Measurements from ENCODE around the gene EHBP1.

The EHBP1 gene

DNA sequence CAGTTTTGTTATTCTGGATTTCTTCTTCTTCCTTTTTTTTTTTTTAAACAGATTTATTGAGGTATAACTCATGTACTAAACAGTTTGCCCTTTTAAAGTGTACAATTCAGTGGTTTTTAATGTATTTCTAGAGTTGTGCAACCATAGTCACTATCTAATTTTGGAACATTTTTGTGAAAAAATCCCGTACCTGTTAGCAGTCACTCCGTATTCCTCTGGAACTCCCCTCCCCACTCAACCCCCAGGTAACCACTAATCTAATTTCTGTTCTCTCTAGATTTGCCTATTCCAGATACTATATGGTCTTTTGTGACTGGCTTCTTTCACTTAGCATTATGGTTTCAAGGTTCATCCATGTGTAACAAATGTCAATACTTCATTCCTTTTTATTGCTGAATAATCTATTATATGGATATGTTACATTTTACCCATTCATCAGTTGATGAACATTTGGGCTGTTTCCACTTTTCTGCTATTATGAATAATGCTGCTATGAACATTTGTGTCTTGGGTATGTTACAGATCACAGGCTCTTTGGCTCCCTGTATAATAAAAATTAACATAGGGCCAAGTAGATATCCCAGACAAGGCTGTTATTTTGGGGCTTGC lies 21.9 kb downstream of the EHBP1 start:
- TF ChIP-seq JUND (IDR thresholded peaks at IDR 0.05; ENCODE audit: low read depth) = no peak
- DNase-seq (ENCODE audit: low read depth in 1 of 2, low spot score in 1 of 2) = no peak
- in situ Hi-C loops (cut with HindIII; ENCODE audit: low pct_unique_long_range_greater_than_20kb, low sequenced_read_pairs) = no loop called here

GRCh38 chr2:62727876-62728566 lies 22.5 kb downstream of the EHBP1 start:
- no peak for TF ChIP-seq JUND (IDR thresholded peaks at IDR 0.05; ENCODE audit: low read depth)
- in situ Hi-C loops (cut with HindIII; ENCODE audit: low pct_unique_long_range_greater_than_20kb, low sequenced_read_pairs) = no loop called here
- DNase-seq (ENCODE audit: low read depth in 1 of 2, low spot score in 1 of 2) = no peak

GRCh38 chr2:62731275-62731674 lies 25.8 kb downstream of the EHBP1 start:
- in situ Hi-C loops (cut with HindIII; ENCODE audit: low pct_unique_long_range_greater_than_20kb, low sequenced_read_pairs) = no loop called here
- no peak for TF ChIP-seq JUND (IDR thresholded peaks at IDR 0.05; ENCODE audit: low read depth)

DNA sequence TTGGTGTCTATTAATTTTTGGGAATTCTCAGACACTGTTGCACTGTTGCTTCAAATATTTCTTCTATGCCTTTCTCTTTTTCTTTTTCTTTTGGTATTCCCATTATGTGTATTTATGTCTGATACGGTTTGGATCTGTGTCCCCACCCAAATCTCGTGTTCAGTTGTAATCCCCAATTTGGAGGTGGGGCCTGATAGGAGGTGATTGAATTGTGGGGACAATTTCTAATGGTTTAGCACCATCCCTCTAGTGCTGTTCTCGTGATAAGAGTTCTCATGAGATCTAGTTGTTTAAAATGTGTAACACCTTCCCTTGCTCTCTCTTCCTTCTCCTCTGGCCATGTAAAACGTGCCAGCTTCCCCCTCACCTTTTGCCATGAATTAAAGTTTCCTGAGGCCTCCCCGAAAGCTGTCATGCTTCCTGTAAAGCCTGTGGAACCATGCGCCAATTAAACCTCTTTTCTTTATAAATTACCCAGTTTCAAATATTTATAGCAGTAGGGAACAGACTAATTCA lies 26.8 kb downstream of the EHBP1 start:
- in situ Hi-C loops (cut with HindIII; ENCODE audit: low pct_unique_long_range_greater_than_20kb, low sequenced_read_pairs) = no loop called here
- DNase-seq (ENCODE audit: low read depth in 1 of 2, low spot score in 1 of 2) = no peak
- TF ChIP-seq JUND (IDR thresholded peaks at IDR 0.05; ENCODE audit: low read depth) = no peak

More at GRCh38 chr2:62731275-62731674, 25.8 kb downstream of the EHBP1 start:
- DNase-seq (ENCODE audit: low read depth in 1 of 2, low spot score in 1 of 2) = no peak

DNA sequence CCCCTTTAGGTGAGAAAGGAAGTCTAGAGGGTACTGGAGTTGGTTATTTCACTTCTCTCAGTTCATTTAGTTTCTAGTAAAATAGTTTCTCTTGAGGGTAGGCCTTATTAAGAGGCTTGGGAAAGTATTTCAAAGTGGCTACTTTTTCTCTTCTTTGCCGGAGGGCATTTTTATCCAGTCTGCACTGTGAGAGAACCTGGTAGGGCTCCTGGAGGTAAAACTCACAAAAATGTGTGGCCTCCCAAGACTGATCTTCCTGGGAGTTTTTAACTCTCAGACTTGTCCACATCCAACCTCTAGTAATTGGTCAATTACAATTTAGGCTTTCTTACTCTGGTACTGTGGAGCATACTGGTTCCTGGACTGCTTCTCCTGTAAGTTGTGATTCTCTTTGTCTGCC lies 28.0 kb downstream of the EHBP1 start:
- DNase-seq (ENCODE audit: low read depth in 1 of 2, low spot score in 1 of 2) = no peak
- no peak for TF ChIP-seq JUND (IDR thresholded peaks at IDR 0.05; ENCODE audit: low read depth)
- in situ Hi-C loops (cut with HindIII; ENCODE audit: low pct_unique_long_range_greater_than_20kb, low sequenced_read_pairs) = no loop called here

GRCh38 chr2:62736899-62737559 lies 31.5 kb downstream of the EHBP1 start:
- DNase-seq (ENCODE audit: low read depth in 1 of 2, low spot score in 1 of 2) = no peak
- in situ Hi-C loops (cut with HindIII; ENCODE audit: low pct_unique_long_range_greater_than_20kb, low sequenced_read_pairs) = no loop called here
- no peak for TF ChIP-seq JUND (IDR thresholded peaks at IDR 0.05; ENCODE audit: low read depth)

- in situ Hi-C loops (cut with HindIII; ENCODE audit: low pct_unique_long_range_greater_than_20kb, low sequenced_read_pairs) = no loop called here
Observed at GRCh38 chr2:62738981-62739936, 33.7 kb downstream of the EHBP1 start.

GRCh38 chr2:62740221-62740620 lies 34.7 kb downstream of the EHBP1 start:
- TF ChIP-seq JUND (IDR thresholded peaks at IDR 0.05; ENCODE audit: low read depth) = no peak

More at GRCh38 chr2:62738981-62739936, 33.7 kb downstream of the EHBP1 start:
- no peak for TF ChIP-seq JUND (IDR thresholded peaks at IDR 0.05; ENCODE audit: low read depth)
- DNase-seq (ENCODE audit: low read depth in 1 of 2, low spot score in 1 of 2) = no peak

GRCh38 chr2:62741127-62741526 lies 35.6 kb downstream of the EHBP1 start:
- TF ChIP-seq JUND (IDR thresholded peaks at IDR 0.05; ENCODE audit: low read depth) = no peak
- DNase-seq (ENCODE audit: low read depth in 1 of 2, low spot score in 1 of 2) = no peak
- in situ Hi-C loops (cut with HindIII; ENCODE audit: low pct_unique_long_range_greater_than_20kb, low sequenced_read_pairs) = no loop called here

More at GRCh38 chr2:62740221-62740620, 34.7 kb downstream of the EHBP1 start:
- in situ Hi-C loops (cut with HindIII; ENCODE audit: low pct_unique_long_range_greater_than_20kb, low sequenced_read_pairs) = no loop called here
- DNase-seq (ENCODE audit: low read depth in 1 of 2, low spot score in 1 of 2) = no peak

DNA sequence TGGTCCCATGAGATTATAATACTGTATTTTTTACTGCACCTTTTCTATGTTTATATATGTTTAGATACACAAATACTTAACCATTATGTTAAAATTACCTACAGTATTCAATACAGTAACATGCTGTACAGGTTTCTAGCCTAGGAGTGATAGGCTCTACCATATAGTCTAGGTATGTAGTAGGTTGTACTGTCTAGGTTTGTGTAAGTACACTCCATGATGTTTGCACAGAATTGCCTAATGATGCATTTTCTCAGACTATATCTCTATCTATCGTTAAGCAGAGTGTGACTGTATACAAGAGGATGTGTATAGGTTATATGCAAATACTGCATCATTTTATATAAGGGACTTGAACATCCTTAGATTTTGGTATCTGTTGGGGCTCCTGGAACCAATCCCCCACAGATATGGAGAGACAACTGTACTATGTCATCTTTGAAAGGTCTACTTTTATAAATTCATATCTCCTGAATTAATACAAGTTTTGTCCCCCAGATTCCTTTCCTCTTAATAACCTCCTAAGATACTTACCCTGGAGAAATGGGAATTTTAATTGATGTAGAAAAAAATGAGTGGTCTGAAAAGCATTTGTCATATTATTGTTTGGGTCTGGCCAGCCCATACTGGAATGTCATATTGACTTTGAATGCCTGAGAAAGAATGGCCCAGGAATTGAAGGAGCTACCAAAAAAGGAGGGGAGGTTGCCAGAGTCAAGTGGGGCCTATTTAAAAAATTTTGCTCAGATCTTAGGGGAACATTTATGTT lies 36.6 kb downstream of the EHBP1 start:
- TF ChIP-seq JUND (IDR thresholded peaks at IDR 0.05; ENCODE audit: low read depth) = no peak
- DNase-seq (ENCODE audit: low read depth in 1 of 2, low spot score in 1 of 2) = peak in 1 of 2 experiments; percentile 6
- in situ Hi-C loops (cut with HindIII; ENCODE audit: low pct_unique_long_range_greater_than_20kb, low sequenced_read_pairs) = no loop called here

GRCh38 chr2:62743506-62743905 lies 38.0 kb downstream of the EHBP1 start:
- TF ChIP-seq JUND (IDR thresholded peaks at IDR 0.05; ENCODE audit: low read depth) = no peak
- in situ Hi-C loops (cut with HindIII; ENCODE audit: low pct_unique_long_range_greater_than_20kb, low sequenced_read_pairs) = no loop called here
- no peak for DNase-seq (ENCODE audit: low read depth in 1 of 2, low spot score in 1 of 2)

Data from T47D (cell line).